HepG2 (cell line): ENCODE data around the gene RNF126. TPM values are rescaled to one million over a fixed set of nuclear protein-coding genes. Genes with fewer than 3 reads are reported as not detected.
A peak's percentile ranks its signal among the peaks of the same experiment; 100 is the strongest.

Source experiments
- AGO2 ChIP-seq: fragments of 200-400 bp; formaldehyde crosslinking; optimal IDR thresholded peaks from 2 replicates; pipeline ENCODE3; 2017; ENCODE audit warnings: mild to moderate bottlenecking, low read depth, low read length, moderate library complexity
- ARHGAP35 ChIP-seq: sonication (generic); formaldehyde crosslinking; IDR thresholded peaks from 2 replicates; pipeline ENCODE4 v1.9.0; 2022; ENCODE audit warnings: mild to moderate bottlenecking, inconsistent platforms, moderate library complexity, missing genetic modification reagents, borderline replicate concordance
- ASH2L ChIP-seq: fragments of 300-600, 200-600 bp; sonication (generic); IDR thresholded peaks from 2 replicates; pipeline ENCODE4 v1.7.0; 2017; ENCODE audit warnings: low read depth, mild to moderate bottlenecking, moderate library complexity, mixed read lengths, low read length; ENCODE audit not compliant: insufficient read length
- BATF2 ChIP-seq: sonication (generic); formaldehyde crosslinking; IDR thresholded peaks from 2 replicates; pipeline ENCODE4 v1.8.0; 2022; ENCODE audit warnings: mild to moderate bottlenecking, missing genetic modification reagents, moderate library complexity
- BRD4 ChIP-seq: sonication (generic); formaldehyde crosslinking; IDR thresholded peaks from 2 replicates; pipeline ENCODE4 v1.4.0; 2020; ENCODE audit warnings: missing genetic modification reagents
- EHMT2 ChIP-seq: fragments of 200-600 bp; sonication (generic); IDR thresholded peaks from 2 replicates; pipeline ENCODE4 v1.7.0; 2017; ENCODE audit warnings: antibody characterized with exemption, low read depth, low read length, borderline replicate concordance
- GMEB2 ChIP-seq: IDR thresholded peaks from 2 replicates; pipeline ENCODE4 v1.6.1; 2016; ENCODE audit warnings: missing biosample characterization, missing genetic modification reagents, low read depth
- HOXA7 ChIP-seq: sonication (generic); formaldehyde crosslinking; IDR thresholded peaks from 2 replicates; pipeline ENCODE4 v1.8.1; 2022; ENCODE audit warnings: mild to moderate bottlenecking, missing genetic modification reagents, moderate library complexity
- HOXD1 ChIP-seq: sonication (generic); formaldehyde crosslinking; IDR thresholded peaks from 2 replicates; pipeline ENCODE4 v1.5.0; 2020; ENCODE audit warnings: missing genetic modification reagents
- KMT2A ChIP-seq: sonication (generic); formaldehyde crosslinking; IDR thresholded peaks from 2 replicates; pipeline ENCODE4 v1.4.0; 2020; ENCODE audit warnings: missing genetic modification reagents
- KMT2B ChIP-seq: IDR thresholded peaks from 2 replicates; pipeline ENCODE4 v1.6.1; 2016; ENCODE audit warnings: missing genetic modification reagents, missing compliant biosample characterization
- LCORL ChIP-seq, 2 experiments: fragments of 450-650 bp in 1 of 2; sonication (generic) in 1 of 2; formaldehyde crosslinking in 1 of 2; IDR thresholded peaks; 2 replicates each; pipeline versions ENCODE4 v1.5.0 to v1.6.1; 2017 to 2020; ENCODE audit warnings: antibody characterized with exemption in 1 of 2, missing genetic modification reagents in 1 of 2
- MYC ChIP-seq: sonication (generic); formaldehyde crosslinking; IDR thresholded peaks from 2 replicates; pipeline ENCODE4 v1.9.0; 2021; ENCODE audit warnings: missing genetic modification reagents, borderline replicate concordance
- NFE2 ChIP-seq: sonication (generic); formaldehyde crosslinking; IDR thresholded peaks from 2 replicates; pipeline ENCODE4 v1.4.0; 2020; ENCODE audit warnings: missing genetic modification reagents
- NR2C2 ChIP-seq: sonication (generic); formaldehyde crosslinking; IDR thresholded peaks from 2 replicates; pipeline ENCODE4 v1.4.0; 2020; ENCODE audit warnings: missing genetic modification reagents, mild to moderate bottlenecking, moderate library complexity, borderline replicate concordance
- PLSCR1 ChIP-seq: sonication (generic); formaldehyde crosslinking; IDR thresholded peaks from 2 replicates; pipeline ENCODE4 v1.5.0; 2020; ENCODE audit warnings: missing genetic modification reagents, mild to moderate bottlenecking, borderline replicate concordance
- RAD21 ChIP-seq: fragments of 450-650 bp; formaldehyde crosslinking; IDR thresholded peaks from 2 replicates; pipeline ENCODE4 v1.5.0; 2020; ENCODE audit warnings: mild to moderate bottlenecking
- RARA ChIP-seq: IDR thresholded peaks from 2 replicates; pipeline ENCODE4 v1.6.1; 2016; ENCODE audit warnings: missing genetic modification reagents, missing compliant biosample characterization
- RBM22 ChIP-seq: fragments of 200-400 bp; formaldehyde crosslinking; optimal IDR thresholded peaks from 2 replicates; pipeline ENCODE3; 2017; ENCODE audit warnings: mild to moderate bottlenecking, low read length, moderate library complexity
- RNF219 ChIP-seq: sonication (generic); formaldehyde crosslinking; IDR thresholded peaks from 2 replicates; pipeline ENCODE4 v1.5.0; 2020; ENCODE audit warnings: mild to moderate bottlenecking, missing genetic modification reagents
- ZBTB20 ChIP-seq: sonication (generic); formaldehyde crosslinking; IDR thresholded peaks from 2 replicates; pipeline ENCODE4 v1.8.1; 2023; ENCODE audit warnings: missing genetic modification reagents, low read depth, mild to moderate bottlenecking, borderline replicate concordance
- ZNF256 ChIP-seq: sonication (generic); formaldehyde crosslinking; conservative IDR thresholded peaks from 2 replicates; pipeline ENCODE4 v1.4.0; 2020; ENCODE audit warnings: missing genetic modification reagents
- ZNF317 ChIP-seq: sonication (generic); formaldehyde crosslinking; IDR thresholded peaks from 2 replicates; pipeline ENCODE4 v1.5.0; 2020; ENCODE audit warnings: mild to moderate bottlenecking, missing genetic modification reagents
- ZNF549 ChIP-seq: sonication (generic); formaldehyde crosslinking; IDR thresholded peaks from 2 replicates; pipeline ENCODE4 v1.5.0; 2020; ENCODE audit warnings: missing genetic modification reagents
- ZNF557 ChIP-seq: sonication (generic); formaldehyde crosslinking; IDR thresholded peaks from 2 replicates; pipeline ENCODE4 v1.4.0; 2020; ENCODE audit warnings: missing genetic modification reagents
- ZNF790 ChIP-seq: sonication (generic); formaldehyde crosslinking; IDR thresholded peaks from 2 replicates; pipeline ENCODE4 v1.8.0; 2022; ENCODE audit warnings: missing genetic modification reagents, mild to moderate bottlenecking, borderline replicate concordance
- polyA plus RNA-seq, 8 experiments: library from polyadenylated mRNA; depleted of rRNA in 3 of 8; stranded (reverse) in 7 of 8; unstranded in 1 of 8; fragments of >200 nt; fragmentation: Illumina TruSeq in 4 of 8; extraction: Trizol in 4 of 8; gene quantifications; 2 replicates each; pipeline versions ENCODE4 v1.2.1 to v1.2.3, GENCODE V29; 2011 to 2016; ENCODE audit warnings: low read depth in 4 of 8, missing spikeins in 1 of 8, mixed read lengths in 1 of 8; ENCODE audit not compliant: insufficient read depth in 1 of 8
- total RNA-seq, 5 experiments: library from RNA; depleted of rRNA; stranded (reverse); fragments of >200 nt; fragmentation: Illumina TruSeq; extraction: Trizol; gene quantifications; 2 replicates each; pipeline ENCODE4 v1.2.3, GENCODE V29; 2016; ENCODE audit warnings: low read depth in 1 of 5

The RNF126 gene
- total and polyA plus RNA-seq, 2 of the 13 experiments (the other 11 are each of a cell fraction or from before 2014, with no cell fraction given): 23.2 to 34.0 TPM

- no peak for TF ChIP-seq EHMT2
- no peak for TF ChIP-seq RNF219
- TF ChIP-seq NR2C2: peak; percentile 92
- no peak for TF ChIP-seq PLSCR1 (CRISPR knock-in tag)
- no peak for TF ChIP-seq GMEB2
- TF ChIP-seq BRD4 (CRISPR knock-in tag): 0 out of 2 replicates have a peak, but pooled peaks have one; percentile 49
- no peak for TF ChIP-seq RARA (CRISPR knock-in tag)
- no peak for TF ChIP-seq BATF2 (CRISPR knock-in tag)
- peak; percentile 74 for TF ChIP-seq ASH2L
- TF ChIP-seq ZNF256 (CRISPR knock-in tag): 0 out of 2 replicates have a peak, but pooled peaks have one; percentile 53
- TF ChIP-seq LCORL (IDR thresholded peaks at IDR 0.05): no peak
- TF ChIP-seq LCORL (CRISPR knock-in tag; IDR thresholded peaks at IDR 0.05): 0 out of 2 replicates have a peak, but pooled peaks have one; percentile 17
- peak; percentile 68 for TF ChIP-seq MYC (CRISPR knock-in tag)
- 0 out of 2 replicates have a peak, but pooled peaks have one; percentile 36 for TF ChIP-seq ZNF557 (CRISPR knock-in tag)
- TF ChIP-seq AGO2: peak; percentile 69
- TF ChIP-seq ZNF790: no peak
- no peak for TF ChIP-seq HOXA7 (CRISPR knock-in tag)
- no peak for TF ChIP-seq ZNF549 (CRISPR knock-in tag)
- TF ChIP-seq KMT2B (CRISPR knock-in tag): peak; percentile 37; the same call in 1 of the 2 replicates
- no peak for TF ChIP-seq KMT2A (CRISPR knock-in tag)
- TF ChIP-seq ZBTB20: no peak
- no peak; the same call in 1 of the 2 replicates for TF ChIP-seq RAD21 (CRISPR knock-in tag)
- no peak for TF ChIP-seq NFE2 (CRISPR knock-in tag)
- peak; percentile 14; the same call in 1 of the 2 replicates for TF ChIP-seq ZNF317
- TF ChIP-seq RBM22: peak; percentile 97
- no peak for TF ChIP-seq ARHGAP35 (CRISPR knock-in tag)
- TF ChIP-seq HOXD1 (CRISPR knock-in tag): no peak
Observed at GRCh38 chr19:633068-633785, 29.8 kb downstream of the RNF126 start, which contains the start of gene POLRMT (continued).
